Activated CD8-positive, alpha-beta memory T cell treated with anti-CD3 and anti-CD28 coated beads, Interleukin-2, amount 10 ng/mL, durations not matched to agents 7 days and 5 days (primary cell): Measurements from ENCODE around the gene TGFBR3. TPM values are rescaled to one million over a fixed set of nuclear protein-coding genes. Genes with fewer than 3 reads are reported as not detected.

Source experiments
- ATAC-seq: fragments of 150-1000 bp; cut with Tn5 transposase; one replicate; pipeline ENCODE4 v1.10.0; 2021; ENCODE audit warnings: moderate library complexity
- CTCF ChIA-PET: fragments of 350-600 bp; sonication (Branson Sonifier 250); formaldehyde crosslinking; loops from one replicate; lab custom pipeline; 2021; ENCODE audit warnings: antibody characterized with exemption; lab: Charles Lee
- DNase-seq: peaks from one replicate; pipeline ENCODE4 v3.0.0-alpha.2; 2020
- H3K27ac Mint-ChIP-seq: one replicate; pipeline ENCODE4 v1.8.0; 2021; ENCODE audit warnings: mild to moderate bottlenecking, mixed read lengths
- H3K27me3 Mint-ChIP-seq: one replicate; pipeline ENCODE4 v1.8.0; 2021; ENCODE audit warnings: mixed read lengths
- H3K36me3 Mint-ChIP-seq: one replicate; pipeline ENCODE4 v1.8.0; 2021; ENCODE audit warnings: mild to moderate bottlenecking, mixed read lengths
- H3K4me1 Mint-ChIP-seq: one replicate; pipeline ENCODE4 v1.8.0; 2021; ENCODE audit warnings: mixed read lengths
- H3K4me3 Mint-ChIP-seq: one replicate; pipeline ENCODE4 v1.8.0; 2021; ENCODE audit warnings: mild to moderate bottlenecking, moderate library complexity, mixed read lengths
- H3K9me3 Mint-ChIP-seq: one replicate; pipeline ENCODE4 v1.8.0; 2022; ENCODE audit warnings: low read depth, mixed read lengths
- total RNA-seq, 2 experiments: library from RNA; stranded (reverse); gene quantifications; one replicate each; pipeline ENCODE4 v1.2.3, GENCODE V29; 2021

Gene TGFBR3
- total RNA-seq, 2 experiments from 2014 or later = 10.4 to 25.8 TPM

DNA sequence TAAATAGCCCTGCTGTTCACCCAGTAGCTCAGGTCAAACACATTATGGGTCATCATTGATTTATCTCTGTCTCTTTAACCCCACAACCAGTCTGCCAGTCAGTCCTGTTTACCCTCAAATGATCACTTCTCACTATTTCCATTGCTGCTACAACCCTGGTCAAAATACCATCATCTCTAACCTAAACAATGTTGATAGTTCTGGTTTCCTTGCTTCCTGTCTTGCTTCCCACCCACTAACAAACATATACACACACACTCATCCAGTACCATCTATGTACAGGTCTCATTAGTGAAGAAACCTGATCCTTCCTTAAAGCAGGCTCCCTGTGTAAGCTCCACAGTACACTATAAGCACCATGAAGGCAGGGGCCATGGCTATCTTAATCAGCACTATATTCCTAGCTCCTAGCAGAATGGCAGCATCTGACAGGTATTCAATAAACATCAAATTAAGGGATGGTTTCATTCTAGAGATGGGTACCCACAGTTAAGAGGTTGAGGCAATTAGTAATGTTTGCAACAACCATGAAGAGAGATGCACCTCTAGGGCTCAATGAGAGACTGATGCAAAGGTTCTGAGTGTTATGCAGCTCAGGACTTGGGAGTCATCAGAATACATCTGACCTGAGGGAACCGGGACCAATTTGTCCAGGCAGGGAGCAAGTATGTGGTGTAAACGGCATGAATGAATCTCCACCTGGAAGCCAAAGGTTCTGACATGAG lies 10.0 kb upstream of the TGFBR3 start:
- CTCF ChIA-PET = no interaction called here
- no peak for DNase-seq
- H3K9me3 Mint-ChIP-seq = peaks cover 2% of the 10 kb centered on the region
- H3K27ac Mint-ChIP-seq = no peak overlapping the region
- ATAC-seq = peak; percentile 42
- peaks cover 22% of the 10 kb centered on the region for H3K4me1 Mint-ChIP-seq
- H3K4me3 Mint-ChIP-seq = no peak overlapping the region
- H3K27me3 Mint-ChIP-seq = peaks cover 9% of the 10 kb centered on the region
- peaks cover 3% of the 10 kb centered on the region for H3K36me3 Mint-ChIP-seq

DNA sequence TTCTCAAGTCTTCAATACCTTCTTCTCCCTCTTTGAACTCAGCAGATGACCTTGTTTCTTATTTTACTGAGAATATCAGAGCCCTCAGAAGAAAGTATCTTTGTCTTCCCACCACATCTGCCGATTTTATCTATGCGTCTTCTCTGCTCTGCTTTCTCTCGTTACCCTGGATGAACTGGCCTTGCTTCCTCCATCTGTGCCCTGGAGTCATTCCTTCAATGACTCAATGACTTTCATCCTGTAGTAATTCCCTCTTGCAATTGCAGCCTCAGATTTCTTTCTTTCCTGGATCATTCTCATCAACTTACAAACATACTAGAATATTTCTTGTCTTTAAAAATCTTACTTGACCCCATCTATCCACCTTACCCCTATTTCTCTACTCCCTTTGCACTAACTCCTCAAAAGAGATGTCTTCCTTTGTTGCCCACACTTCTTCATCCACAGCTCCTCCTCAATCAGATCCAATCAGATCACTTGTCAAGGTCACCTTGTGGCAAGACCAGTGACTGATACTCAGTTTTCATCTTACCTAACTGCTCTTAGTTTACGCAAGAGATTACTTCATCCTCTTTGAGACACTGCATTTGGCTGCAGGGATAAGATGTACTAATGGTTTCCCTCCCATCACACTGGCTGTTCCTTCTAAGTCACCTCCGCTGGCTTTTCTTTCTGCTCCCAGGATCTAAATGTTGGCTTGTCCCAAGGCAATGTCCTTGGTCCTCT lies 8.2 kb upstream of the TGFBR3 start:
- Mint-ChIP-seq H3K27me3 (peaks cover 7% of the 10 kb centered on the region), H3K27ac (no peak overlapping the region), H3K4me3 (no peak overlapping the region), H3K9me3 (peaks cover 2% of the 10 kb centered on the region), H3K36me3 (peaks cover 3% of the 10 kb centered on the region), H3K4me1 (peaks cover 26% of the 10 kb centered on the region)
- ATAC-seq = no peak
- no peak for DNase-seq
- CTCF ChIA-PET = interaction anchor here (1.0 kb wide), 1 partner anchor 382 kb away, joined by 3 read pairs; no protein-coding TSS in a partner anchor

DNA sequence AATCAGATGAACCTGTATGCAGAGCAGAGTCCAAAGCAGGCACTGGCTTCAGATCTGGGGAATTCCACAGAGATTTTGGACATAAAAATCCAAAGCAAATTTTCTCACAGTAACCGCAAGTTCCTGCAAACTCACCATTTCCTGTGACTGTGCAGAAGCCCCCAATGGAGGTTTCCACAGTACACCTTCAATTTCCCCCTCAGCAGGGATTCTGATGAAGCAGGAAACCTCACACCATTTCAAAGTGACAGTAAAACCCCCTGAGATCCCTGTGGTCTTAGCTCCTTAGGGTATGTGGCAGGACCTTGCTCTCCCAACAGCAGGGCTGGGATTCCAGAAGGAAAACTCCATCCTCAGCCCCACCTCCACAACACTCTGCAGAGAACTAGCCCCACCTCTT lies 6.0 kb upstream of the TGFBR3 start:
- Mint-ChIP-seq H3K27me3 (peaks cover 13% of the 10 kb centered on the region), H3K9me3 (peaks cover 2% of the 10 kb centered on the region), H3K27ac (no peak overlapping the region), H3K36me3 (peaks cover 3% of the 10 kb centered on the region), H3K4me3 (no peak overlapping the region), H3K4me1 (peaks cover 28% of the 10 kb centered on the region)
- DNase-seq = no peak
- CTCF ChIA-PET = no interaction called here
- no peak for ATAC-seq

DNA sequence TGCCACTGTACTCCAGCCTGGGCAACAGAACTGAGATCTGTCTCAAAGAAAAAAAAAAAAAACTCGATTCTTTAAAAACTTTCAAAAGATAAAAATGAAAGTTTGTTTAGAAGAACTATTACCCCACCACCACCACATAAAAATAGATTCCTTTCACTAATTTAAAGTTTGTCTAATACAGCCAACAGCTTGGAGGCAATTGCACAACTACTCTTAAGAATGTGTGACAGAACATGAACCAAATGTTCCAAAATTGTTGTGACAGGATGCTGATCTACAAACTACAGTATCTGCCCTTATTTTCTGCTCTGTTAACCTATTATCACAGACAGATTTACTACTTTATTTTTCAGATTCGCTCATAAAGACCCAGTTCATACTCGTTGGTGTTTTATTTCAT lies 5.5 kb upstream of the TGFBR3 start:
- no peak overlapping the region for H3K27ac Mint-ChIP-seq
- H3K36me3 Mint-ChIP-seq = peaks cover 3% of the 10 kb centered on the region
- peaks cover 17% of the 10 kb centered on the region for H3K27me3 Mint-ChIP-seq
- DNase-seq (no peak), ATAC-seq (no peak)
- no peak overlapping the region for H3K4me3 Mint-ChIP-seq
- peaks cover 31% of the 10 kb centered on the region for H3K4me1 Mint-ChIP-seq
- H3K9me3 Mint-ChIP-seq = peaks cover 2% of the 10 kb centered on the region
- CTCF ChIA-PET = no interaction called here

DNA sequence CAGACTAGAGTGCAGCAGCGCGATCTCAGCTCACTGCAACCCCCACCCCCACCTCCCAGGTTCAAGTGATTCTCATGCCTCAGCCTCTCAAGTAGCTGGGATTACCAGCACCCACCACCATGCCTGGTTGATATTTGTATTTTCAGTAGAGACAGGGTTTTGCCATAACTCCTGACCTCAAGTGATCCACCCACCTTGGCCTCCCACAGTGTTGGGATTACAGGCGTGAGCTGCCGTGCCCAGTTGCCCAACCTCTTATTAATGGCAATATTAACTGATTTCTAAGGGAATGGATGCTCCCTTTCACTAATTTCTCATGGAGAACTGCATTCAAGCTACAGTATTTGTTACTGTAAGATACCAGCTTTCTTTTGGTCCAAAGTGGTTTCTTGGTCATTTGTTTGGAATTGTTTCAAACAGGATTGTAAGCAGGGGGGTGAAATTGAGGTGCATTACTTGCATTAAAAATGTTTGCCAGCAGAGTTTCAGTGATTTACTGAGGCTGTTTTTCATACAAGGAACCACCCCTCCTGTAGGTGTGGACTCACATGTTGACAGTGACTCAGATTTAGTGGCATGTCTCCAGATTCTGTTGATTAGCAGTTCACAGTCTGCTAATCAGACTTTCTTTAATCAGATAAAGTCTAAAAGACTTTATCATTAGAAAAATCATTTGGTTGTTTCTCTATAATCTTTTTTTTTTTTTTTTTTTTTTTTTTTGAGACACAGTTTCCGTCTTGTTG lies 3.9 kb upstream of the TGFBR3 start:
- Mint-ChIP-seq H3K27me3 (peaks cover 22% of the 10 kb centered on the region), H3K4me3 (no peak overlapping the region), H3K9me3 (peaks cover 2% of the 10 kb centered on the region), H3K27ac (no peak overlapping the region), H3K4me1 (peaks cover 25% of the 10 kb centered on the region), H3K36me3 (no peaks in the 10 kb centered on the region)
- CTCF ChIA-PET = interaction anchor here (0.7 to 1.3 kb wide), 5 partner anchors 10 to 387 kb away, joined by 3 to 4 read pairs (median 3); no protein-coding TSS in a partner anchor
- no peak for ATAC-seq
- no peak for DNase-seq

DNA sequence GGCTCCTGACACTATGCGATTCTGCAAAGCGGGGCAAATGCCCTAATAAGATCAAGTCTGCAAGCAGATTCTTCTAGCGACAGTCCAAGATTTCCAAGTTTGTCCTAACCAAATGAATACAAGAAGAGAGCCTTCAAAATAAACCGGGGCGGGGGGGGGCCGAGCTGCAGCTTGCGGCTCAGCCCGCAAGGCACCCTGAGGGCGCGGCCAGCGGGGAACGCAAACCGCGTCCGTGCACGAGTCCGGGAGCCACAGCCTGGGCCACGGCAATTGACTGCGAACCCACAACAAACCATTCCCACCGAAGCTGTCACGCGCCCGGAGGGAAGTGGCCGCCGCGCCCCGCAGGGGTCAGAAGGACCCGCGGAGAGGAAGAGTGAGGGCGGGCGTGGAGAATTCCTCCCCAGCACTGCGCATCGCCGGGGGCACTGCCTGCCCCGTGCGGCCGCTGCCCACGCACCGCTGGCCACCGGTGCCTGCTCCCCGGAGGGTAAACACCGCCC lies 687 bp downstream of the TGFBR3 start:
- Mint-ChIP-seq H3K36me3 (no peaks in the 10 kb centered on the region), H3K4me1 (peaks cover 35% of the 10 kb centered on the region), H3K9me3 (no peaks in the 10 kb centered on the region), H3K27me3 (peaks cover 30% of the 10 kb centered on the region), H3K4me3 (peak overlapping the region; percentile 87), H3K27ac (peak overlapping the region; percentile 26)
- CTCF ChIA-PET = interaction anchor here (0.7 to 2.2 kb wide), 16 partner anchors 10 to 640 kb away, joined by 3 to 21 read pairs (median 3); no protein-coding TSS in a partner anchor
- peak; percentile 35 for ATAC-seq
- DNase-seq = peak; percentile 50

DNA sequence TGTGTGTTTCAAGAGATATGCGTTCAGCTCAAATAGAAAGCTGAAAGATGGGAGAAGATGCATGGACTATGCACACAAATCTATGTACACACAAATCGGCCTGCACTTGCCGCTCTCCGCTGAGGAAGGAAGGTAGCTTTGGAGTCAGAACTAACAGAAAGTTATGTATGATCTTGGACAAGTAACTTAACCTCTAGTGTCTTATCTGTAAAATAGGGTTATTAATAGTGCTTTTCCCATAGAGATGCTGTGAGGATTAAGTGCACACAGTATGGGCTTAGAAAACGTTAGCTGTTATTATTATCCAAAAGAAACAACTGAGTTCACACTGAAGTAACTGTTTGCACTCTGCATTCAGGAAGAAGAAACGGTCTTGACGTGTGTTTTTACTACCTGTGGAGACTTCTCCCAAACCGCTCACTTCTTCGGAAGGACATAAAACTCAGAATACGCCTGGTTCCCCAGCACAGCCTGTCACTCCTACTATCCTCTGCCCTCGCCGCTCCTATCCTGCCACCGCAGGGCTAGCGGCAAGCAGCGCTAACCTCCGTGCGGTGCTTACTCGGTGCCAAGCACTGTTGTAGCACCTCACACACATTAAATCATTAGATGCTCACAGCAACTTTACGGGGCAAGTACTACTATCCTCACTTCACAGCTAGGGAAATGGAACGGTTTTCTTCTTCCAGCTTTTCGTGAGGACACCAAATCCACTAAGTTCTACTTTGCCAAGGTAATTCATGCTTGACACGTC lies 1.3 kb downstream of the TGFBR3 start:
- peaks cover 31% of the 10 kb centered on the region for H3K4me1 Mint-ChIP-seq
- no peaks in the 10 kb centered on the region for H3K9me3 Mint-ChIP-seq
- peak overlapping the region; percentile 87 for H3K4me3 Mint-ChIP-seq
- peak overlapping the region; percentile 26 for H3K27ac Mint-ChIP-seq
- CTCF ChIA-PET = interaction anchor here (0.8 to 2.2 kb wide), 17 partner anchors 9 to 383 kb away, joined by 3 to 21 read pairs (median 5); no protein-coding TSS in a partner anchor
- H3K27me3 Mint-ChIP-seq = peaks cover 30% of the 10 kb centered on the region
- ATAC-seq (no peak), DNase-seq (peak; percentile 58)
- H3K36me3 Mint-ChIP-seq = no peaks in the 10 kb centered on the region

DNA sequence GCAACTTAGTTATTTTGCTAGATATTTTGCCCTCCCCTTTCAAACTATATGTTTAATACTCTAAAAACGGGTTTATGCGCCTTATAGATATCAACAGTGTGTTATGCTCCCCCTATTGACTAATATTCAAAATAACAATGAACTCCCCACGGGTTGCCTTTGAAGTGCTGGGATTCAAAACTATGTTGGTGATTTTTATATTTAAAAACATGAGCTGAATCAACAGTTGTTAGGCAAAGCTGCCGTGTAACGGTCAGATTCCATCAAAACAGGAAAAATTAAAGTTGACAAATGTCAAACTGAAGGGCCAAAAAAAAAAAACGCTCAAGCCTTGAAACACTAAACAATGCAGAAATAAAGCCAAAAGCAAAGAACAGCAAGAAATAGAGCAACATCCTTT lies 2.5 kb downstream of the TGFBR3 start:
- Mint-ChIP-seq H3K27me3 (peaks cover 32% of the 10 kb centered on the region), H3K4me3 (peak overlapping the region; percentile 61), H3K27ac (no peak overlapping the region), H3K4me1 (peaks cover 35% of the 10 kb centered on the region), H3K9me3 (no peaks in the 10 kb centered on the region), H3K36me3 (no peaks in the 10 kb centered on the region)
- DNase-seq (no peak), ATAC-seq (no peak)
- CTCF ChIA-PET = interaction anchor here (0.7 to 2.2 kb wide), 15 partner anchors 23 to 382 kb away, joined by 3 to 21 read pairs (median 5); no protein-coding TSS in a partner anchor

DNA sequence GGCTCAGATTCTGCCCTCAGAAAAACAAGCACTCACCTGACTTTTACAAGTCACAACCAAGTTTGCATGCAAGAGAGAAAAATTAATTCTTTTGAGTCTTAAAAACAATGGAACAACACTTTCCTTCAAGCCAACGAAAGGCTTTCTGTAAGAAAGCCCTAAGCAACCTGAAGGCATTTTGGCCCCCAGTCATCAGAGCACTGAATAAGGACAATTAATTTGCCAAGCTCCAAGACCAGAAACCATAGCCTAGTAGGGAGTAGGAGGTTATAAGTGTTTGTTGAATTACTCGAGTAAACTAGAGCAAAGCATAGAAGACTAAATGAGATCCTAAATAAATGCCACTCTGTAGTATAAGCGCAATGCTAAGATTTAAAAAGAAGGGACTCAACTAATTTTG lies 4.7 kb downstream of the TGFBR3 start:
- CTCF ChIA-PET = no interaction called here
- Mint-ChIP-seq H3K27ac (no peak overlapping the region), H3K27me3 (peaks cover 39% of the 10 kb centered on the region), H3K36me3 (no peaks in the 10 kb centered on the region), H3K9me3 (no peaks in the 10 kb centered on the region), H3K4me1 (peaks cover 52% of the 10 kb centered on the region), H3K4me3 (no peak overlapping the region)
- ATAC-seq = no peak
- DNase-seq = no peak

DNA sequence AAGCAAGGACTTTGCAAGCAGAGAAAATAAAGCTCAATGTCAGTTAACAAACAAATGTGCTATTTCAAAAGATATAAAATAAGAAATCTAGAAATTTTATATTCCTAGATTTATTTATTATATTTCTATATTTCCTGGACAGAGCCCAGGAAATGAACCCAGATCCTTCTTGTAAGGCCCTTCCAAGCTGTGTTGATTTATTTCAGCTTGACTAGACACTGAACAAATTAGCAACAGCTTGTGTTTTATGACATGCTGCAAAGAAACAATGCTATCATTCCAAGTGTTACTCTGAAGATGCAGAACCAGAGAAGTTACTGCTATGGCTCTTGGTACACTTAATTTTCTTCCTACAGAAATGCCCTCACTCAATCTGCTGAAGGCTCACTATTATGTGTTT lies 6.2 kb downstream of the TGFBR3 start:
- Mint-ChIP-seq H3K9me3 (no peaks in the 10 kb centered on the region), H3K4me1 (peaks cover 61% of the 10 kb centered on the region), H3K36me3 (no peaks in the 10 kb centered on the region), H3K4me3 (no peak overlapping the region), H3K27me3 (peaks cover 46% of the 10 kb centered on the region), H3K27ac (no peak overlapping the region)
- CTCF ChIA-PET = interaction anchor here (0.6 to 1.0 kb wide), 3 partner anchors 8 to 75 kb away, joined by 3 read pairs; no protein-coding TSS in a partner anchor
- ATAC-seq = no peak
- DNase-seq = no peak

DNA sequence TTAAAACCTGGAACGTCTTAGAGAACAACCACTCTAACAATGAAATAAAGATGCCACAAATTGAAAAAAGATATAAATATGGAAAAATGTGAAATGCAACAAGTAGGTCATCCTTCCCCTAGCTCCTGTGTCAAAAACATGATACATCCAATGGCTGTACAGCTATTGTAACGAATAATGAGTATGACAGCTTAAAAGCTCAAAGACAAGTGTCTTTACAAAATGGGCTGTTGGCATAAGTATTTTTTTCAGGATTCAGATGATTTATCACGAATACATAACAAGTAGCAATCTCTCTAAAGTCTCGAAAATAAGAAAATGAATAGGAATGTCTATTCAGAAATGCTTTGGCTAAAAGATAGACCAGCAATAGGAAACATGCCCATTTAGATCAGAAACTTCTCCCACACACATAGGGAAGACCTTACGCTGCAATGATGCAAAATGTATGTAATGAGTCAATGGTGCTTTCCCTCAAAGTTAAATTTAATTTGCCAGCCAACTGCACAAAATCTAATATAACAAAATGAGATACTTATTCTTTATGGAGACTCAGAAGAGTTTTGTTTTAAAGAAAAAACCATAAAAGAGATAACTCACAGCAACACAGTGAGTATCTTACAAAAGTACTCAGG lies 8.3 kb downstream of the TGFBR3 start:
- Mint-ChIP-seq H3K27ac (no peak overlapping the region), H3K36me3 (peaks cover 2% of the 10 kb centered on the region), H3K27me3 (peaks cover 37% of the 10 kb centered on the region), H3K9me3 (no peaks in the 10 kb centered on the region), H3K4me1 (peaks cover 56% of the 10 kb centered on the region), H3K4me3 (no peak overlapping the region)
- CTCF ChIA-PET = interaction anchor here (0.7 to 1.6 kb wide), 2 partner anchors 9 to 73 kb away, joined by 3 to 4 read pairs; partner anchors contain the start of gene TGFBR3
- ATAC-seq = peak; percentile 45
- no peak for DNase-seq
